Colonic mucosa (tissue), 4 donors: ENCODE measurements around the gene VMP1. TPM values are rescaled to one million over a fixed set of nuclear protein-coding genes. Genes with fewer than 3 reads are reported as not detected.
"Not testable (repeated sequence)": the region's sequence is repeated elsewhere in the genome, so short reads cannot be mapped to it uniquely, and the experiment has no call there.

Experiments used
- DNase-seq: peaks from one replicate; pipeline ENCODE4 v3.0.0-alpha.2; 2020
- H3K27ac ChIP-seq: fragments of 200-600 bp; one replicate; pipeline ENCODE4 v1.8.0; 2021
- H3K27me3 ChIP-seq: fragments of 200-600 bp; one replicate; pipeline ENCODE4 v1.8.0; 2021
- H3K36me3 ChIP-seq: fragments of 200-600 bp; one replicate; pipeline ENCODE4 v1.8.0; 2021
- H3K4me1 ChIP-seq: fragments of 200-600 bp; one replicate; pipeline ENCODE4 v1.8.0; 2021; ENCODE audit warnings: mild to moderate bottlenecking
- H3K4me3 ChIP-seq: fragments of 200-600 bp; one replicate; pipeline ENCODE4 v1.8.0; 2021
- H3K9ac ChIP-seq, 2 donors: one replicate each; pipeline ENCODE4 v1.7.0; 2013; ENCODE audit warnings: control low read depth in 2 of 2, low read depth in 2 of 2, low read length in 2 of 2
- H3K9me3 ChIP-seq: fragments of 200-600 bp; one replicate; pipeline ENCODE4 v1.8.0; 2021
- intact Hi-C: fragments of 100-400 bp; cut with DNase I; formaldehyde crosslinking; loops from one replicate; pipeline ENCODE4 v1.14.1; 2022
- total RNA-seq, 2 donors: library from RNA; stranded (reverse); fragmentation: NEBNext Ultra II Directional in 1 of 2; extraction: Animal tissue kit (Norgen Biotek cat#: 25700) in 1 of 2; gene quantifications; one replicate each; pipeline ENCODE4 v1.2.1, GENCODE V29; 2021
- TF ChIP-seq, protein P1 (sequence below): fragments of 200-600 bp; IDR thresholded peaks from one replicate; pipeline ENCODE4 v1.8.0; 2022; ENCODE audit warnings: antibody characterized with exemption, mild to moderate bottlenecking
- donor health status: healthy.
- donor health status: DM: no; HTN: no; CAD: no.
- donor health status: DM: no; HTN: no; CAD: no.

VMP1 gene
- total RNA-seq, 2 donors from 2014 or later, result 186 to 291 TPM

DNA sequence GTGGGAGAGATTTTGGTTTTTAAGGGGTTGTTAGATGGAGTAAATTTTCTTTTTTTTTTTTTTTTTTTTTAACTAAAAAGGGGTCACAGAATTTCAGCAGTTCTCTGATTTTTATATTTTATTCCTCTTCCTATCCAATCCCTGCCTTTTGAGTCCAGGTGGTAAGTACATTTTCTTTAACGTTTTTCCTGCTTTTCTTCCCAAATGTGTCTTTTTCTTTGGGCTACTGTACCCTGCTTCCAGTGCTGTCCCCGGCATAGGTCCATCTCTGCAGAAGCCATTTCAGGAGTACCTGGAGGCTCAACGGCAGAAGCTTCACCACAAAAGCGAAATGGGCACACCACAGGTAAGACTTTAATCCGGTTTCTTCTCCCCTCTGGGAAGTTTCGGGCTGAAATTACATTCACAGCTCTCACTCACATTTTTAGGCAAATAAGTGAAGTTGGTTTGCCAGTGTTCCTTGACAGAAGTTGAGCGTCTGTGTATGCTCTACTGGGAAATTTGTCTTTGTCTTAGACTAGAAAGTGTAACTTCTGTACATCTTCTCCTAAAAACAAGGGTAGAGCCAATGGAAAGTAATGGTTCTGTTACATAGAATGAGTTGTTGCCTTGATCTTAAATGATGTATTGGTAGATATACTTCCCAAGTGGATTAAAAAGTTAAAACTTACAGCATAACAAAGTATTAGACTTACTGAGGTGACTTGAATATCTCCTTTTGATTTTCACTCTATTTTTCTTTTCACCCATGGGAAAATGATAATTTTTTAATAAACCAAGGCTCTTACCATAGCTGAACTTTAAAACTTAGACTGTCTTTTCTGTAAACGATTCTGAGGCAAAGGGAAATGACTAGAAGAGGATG lies 130.8 kb downstream of the VMP1 start:
- H3K27ac ChIP-seq, result peak overlapping the region; percentile 100
- H3K9ac ChIP-seq, result peak overlapping the region; percentile 83 to 98
- intact Hi-C loops, result no loop called here
- peak overlapping the region; percentile 73 for H3K4me3 ChIP-seq
- TF ChIP-seq, protein P1, sequence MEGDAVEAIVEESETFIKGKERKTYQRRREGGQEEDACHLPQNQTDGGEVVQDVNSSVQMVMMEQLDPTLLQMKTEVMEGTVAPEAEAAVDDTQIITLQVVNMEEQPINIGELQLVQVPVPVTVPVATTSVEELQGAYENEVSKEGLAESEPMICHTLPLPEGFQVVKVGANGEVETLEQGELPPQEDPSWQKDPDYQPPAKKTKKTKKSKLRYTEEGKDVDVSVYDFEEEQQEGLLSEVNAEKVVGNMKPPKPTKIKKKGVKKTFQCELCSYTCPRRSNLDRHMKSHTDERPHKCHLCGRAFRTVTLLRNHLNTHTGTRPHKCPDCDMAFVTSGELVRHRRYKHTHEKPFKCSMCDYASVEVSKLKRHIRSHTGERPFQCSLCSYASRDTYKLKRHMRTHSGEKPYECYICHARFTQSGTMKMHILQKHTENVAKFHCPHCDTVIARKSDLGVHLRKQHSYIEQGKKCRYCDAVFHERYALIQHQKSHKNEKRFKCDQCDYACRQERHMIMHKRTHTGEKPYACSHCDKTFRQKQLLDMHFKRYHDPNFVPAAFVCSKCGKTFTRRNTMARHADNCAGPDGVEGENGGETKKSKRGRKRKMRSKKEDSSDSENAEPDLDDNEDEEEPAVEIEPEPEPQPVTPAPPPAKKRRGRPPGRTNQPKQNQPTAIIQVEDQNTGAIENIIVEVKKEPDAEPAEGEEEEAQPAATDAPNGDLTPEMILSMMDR, result no peak
- no peaks in the 10 kb centered on the region for H3K9me3 ChIP-seq
- no peaks in the 10 kb centered on the region for H3K27me3 ChIP-seq
- no peaks in the 10 kb centered on the region for H3K36me3 ChIP-seq
- peaks cover 9% of the 10 kb centered on the region for H3K4me1 ChIP-seq
- DNase-seq, result peak; percentile 47

DNA sequence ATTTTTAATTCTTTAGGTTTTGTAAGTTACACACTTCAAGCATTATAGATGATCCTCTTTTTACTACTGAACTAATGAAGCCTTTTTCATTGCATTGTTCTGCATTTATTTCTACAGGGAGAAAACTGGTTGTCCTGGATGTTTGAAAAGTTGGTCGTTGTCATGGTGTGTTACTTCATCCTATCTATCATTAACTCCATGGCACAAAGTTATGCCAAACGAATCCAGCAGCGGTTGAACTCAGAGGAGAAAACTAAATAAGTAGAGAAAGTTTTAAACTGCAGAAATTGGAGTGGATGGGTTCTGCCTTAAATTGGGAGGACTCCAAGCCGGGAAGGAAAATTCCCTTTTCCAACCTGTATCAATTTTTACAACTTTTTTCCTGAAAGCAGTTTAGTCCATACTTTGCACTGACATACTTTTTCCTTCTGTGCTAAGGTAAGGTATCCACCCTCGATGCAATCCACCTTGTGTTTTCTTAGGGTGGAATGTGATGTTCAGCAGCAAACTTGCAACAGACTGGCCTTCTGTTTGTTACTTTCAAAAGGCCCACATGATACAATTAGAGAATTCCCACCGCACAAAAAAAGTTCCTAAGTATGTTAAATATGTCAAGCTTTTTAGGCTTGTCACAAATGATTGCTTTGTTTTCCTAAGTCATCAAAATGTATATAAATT lies 132.3 kb downstream of the VMP1 start:
- Histone ChIP-seq H3K9ac (peak overlapping the region; percentile 83 to 98), H3K27me3 (no peaks in the 10 kb centered on the region), H3K9me3 (no peaks in the 10 kb centered on the region), H3K27ac (peak overlapping the region; percentile 100), H3K4me1 (peaks cover 9% of the 10 kb centered on the region), H3K36me3 (no peaks in the 10 kb centered on the region), H3K4me3 (peak overlapping the region; percentile 73)
- intact Hi-C loops, result loop anchor here (2.0 kb wide), 1 partner anchor 53 kb away; no protein-coding TSS in a partner anchor
- TF ChIP-seq, protein P1, result no peak
- no peak for DNase-seq

DNA sequence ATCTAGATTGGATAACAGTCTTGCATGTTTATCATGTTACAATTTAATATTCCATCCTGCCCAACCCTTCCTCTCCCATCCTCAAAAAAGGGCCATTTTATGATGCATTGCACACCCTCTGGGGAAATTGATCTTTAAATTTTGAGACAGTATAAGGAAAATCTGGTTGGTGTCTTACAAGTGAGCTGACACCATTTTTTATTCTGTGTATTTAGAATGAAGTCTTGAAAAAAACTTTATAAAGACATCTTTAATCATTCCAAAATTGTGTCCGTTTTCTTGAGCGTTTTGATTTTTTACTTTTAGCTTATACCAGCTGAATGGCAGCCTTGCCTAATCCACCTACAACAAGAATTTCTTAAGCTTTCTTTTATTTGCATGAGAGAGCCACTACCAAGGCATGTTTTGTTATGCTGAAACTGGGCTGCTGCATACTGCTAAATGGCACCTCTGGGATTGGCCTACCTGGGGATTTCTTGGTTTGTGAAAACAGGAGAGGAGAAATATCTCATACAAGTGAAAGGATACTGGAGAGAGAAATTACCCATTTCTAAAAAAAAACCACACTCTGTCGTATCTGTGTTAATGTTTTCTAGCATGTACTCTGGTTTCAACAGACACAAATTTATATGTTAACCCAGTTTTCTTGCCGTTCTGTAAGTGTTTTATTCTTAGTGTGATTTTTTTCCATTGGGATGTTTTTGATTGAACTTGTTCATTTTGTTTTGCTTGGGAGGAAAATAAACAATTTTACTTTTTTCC lies 133.1 kb downstream of the VMP1 start:
- Histone ChIP-seq H3K36me3 (no peaks in the 10 kb centered on the region), H3K27me3 (no peaks in the 10 kb centered on the region), H3K9me3 (no peaks in the 10 kb centered on the region), H3K4me1 (peaks cover 17% of the 10 kb centered on the region), H3K4me3 (peak overlapping the region; percentile 73), H3K9ac (peak overlapping the region; percentile 83 to 98), H3K27ac (peak overlapping the region; percentile 100)
- intact Hi-C loops, result loop anchor here (2.0 kb wide), 1 partner anchor 54 kb away; no protein-coding TSS in a partner anchor
- TF ChIP-seq, protein P1, result no peak
- no peak for DNase-seq

DNA sequence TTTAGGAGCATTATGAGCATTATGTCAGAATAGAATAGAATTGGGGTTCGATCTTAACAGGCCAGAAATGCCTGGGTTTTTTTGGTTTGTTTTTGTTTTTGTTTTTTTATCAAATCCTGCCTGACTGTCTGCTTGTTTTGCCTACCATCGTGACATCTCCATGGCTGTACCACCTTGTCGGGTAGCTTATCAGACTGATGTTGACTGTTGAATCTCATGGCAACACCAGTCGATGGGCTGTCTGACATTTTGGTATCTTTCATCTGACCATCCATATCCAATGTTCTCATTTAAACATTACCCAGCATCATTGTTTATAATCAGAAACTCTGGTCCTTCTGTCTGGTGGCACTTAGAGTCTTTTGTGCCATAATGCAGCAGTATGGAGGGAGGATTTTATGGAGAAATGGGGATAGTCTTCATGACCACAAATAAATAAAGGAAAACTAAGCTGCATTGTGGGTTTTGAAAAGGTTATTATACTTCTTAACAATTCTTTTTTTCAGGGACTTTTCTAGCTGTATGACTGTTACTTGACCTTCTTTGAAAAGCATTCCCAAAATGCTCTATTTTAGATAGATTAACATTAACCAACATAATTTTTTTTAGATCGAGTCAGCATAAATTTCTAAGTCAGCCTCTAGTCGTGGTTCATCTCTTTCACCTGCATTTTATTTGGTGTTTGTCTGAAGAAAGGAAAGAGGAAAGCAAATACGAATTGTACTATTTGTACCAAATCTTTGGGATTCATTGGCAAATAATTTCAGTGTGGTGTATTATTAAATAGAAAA lies 133.8 kb downstream of the VMP1 start:
- intact Hi-C loops, result loop anchor here (2.0 kb wide), 1 partner anchor 54 kb away; no protein-coding TSS in a partner anchor
- Histone ChIP-seq H3K4me1 (peaks cover 15% of the 10 kb centered on the region), H3K9ac (peak overlapping the region; percentile 46 to 98), H3K4me3 (peak overlapping the region; percentile 73), H3K27ac (peak overlapping the region; percentile 100)
- DNase-seq, result peak; percentile 32
- not testable (repeated sequence) for H3K9me3 ChIP-seq, H3K27me3 ChIP-seq, H3K36me3 ChIP-seq

DNA sequence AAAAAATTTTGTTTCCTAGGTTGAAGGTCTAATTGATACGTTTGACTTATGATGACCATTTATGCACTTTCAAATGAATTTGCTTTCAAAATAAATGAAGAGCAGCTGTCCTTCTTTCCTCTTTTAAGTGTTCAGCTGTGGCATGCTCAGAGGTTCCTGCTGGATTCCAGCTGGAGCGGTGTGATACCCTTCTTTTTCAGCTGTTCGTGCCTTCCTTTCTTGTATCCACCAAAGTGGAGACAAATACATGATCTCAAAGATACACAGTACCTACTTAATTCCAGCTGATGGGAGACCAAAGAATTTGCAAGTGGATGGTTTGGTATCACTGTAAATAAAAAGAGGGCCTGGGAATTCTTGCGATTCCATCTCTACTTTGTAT lies 134.4 kb downstream of the VMP1 start:
- H3K36me3 ChIP-seq, H3K9me3 ChIP-seq, H3K27me3 ChIP-seq, DNase-seq: not testable (repeated sequence)
- Histone ChIP-seq H3K9ac (peak overlapping the region in 1 of 2 donors; percentile 98), H3K27ac (peak overlapping the region; percentile 100), H3K4me1 (peaks cover 14% of the 10 kb centered on the region), H3K4me3 (peak overlapping the region; percentile 73)
- intact Hi-C loops, result loop anchor here (2.0 kb wide), 1 partner anchor 55 kb away; no protein-coding TSS in a partner anchor
